Activated B cell treated with CpG ODN at 0.5 μM for 24 hours (primary cell): Measurements from ENCODE around the gene KIAA1328. TPM values are rescaled to one million over a fixed set of nuclear protein-coding genes. Genes with fewer than 3 reads are reported as not detected.

Experiments used
- ATAC-seq: fragments of 200-7000 bp; cut with Tn5 transposase; one replicate; pipeline ENCODE4 v1.10.0; 2021; ENCODE audit warnings: low read depth, mild to moderate bottlenecking, moderate library complexity
- CTCF ChIA-PET: fragments of 350-600 bp; sonication (Branson Sonifier 250); formaldehyde crosslinking; loops from one replicate; lab custom pipeline; 2021; ENCODE audit warnings: antibody characterized with exemption; lab: Charles Lee
- POLR2A ChIA-PET: fragments of 350-600 bp; sonication (Branson Sonifier 250); formaldehyde crosslinking; loops from one replicate; lab custom pipeline; 2021; ENCODE audit warnings: antibody characterized with exemption; lab: Charles Lee
- DNase-seq: peaks from one replicate; pipeline ENCODE4 v3.0.0; 2022
- H3K27ac Mint-ChIP-seq: one replicate; pipeline ENCODE4 v1.8.0; 2020; ENCODE audit warnings: mixed read lengths
- H3K27me3 Mint-ChIP-seq: one replicate; pipeline ENCODE4 v1.8.0; 2021; ENCODE audit warnings: mixed read lengths
- H3K36me3 Mint-ChIP-seq: one replicate; pipeline ENCODE4 v1.8.0; 2021; ENCODE audit warnings: low read depth, mixed read lengths
- H3K4me1 Mint-ChIP-seq: one replicate; pipeline ENCODE4 v1.8.0; 2021; ENCODE audit warnings: mixed read lengths
- H3K4me3 Mint-ChIP-seq: one replicate; pipeline ENCODE4 v1.8.0; 2020; ENCODE audit warnings: mild to moderate bottlenecking, mixed read lengths
- H3K9me3 Mint-ChIP-seq: one replicate; pipeline ENCODE4 v1.8.0; 2020; ENCODE audit warnings: mixed read lengths
- CTCF ChIP-seq: fragments of 200-600 bp; IDR thresholded peaks from one replicate; pipeline ENCODE4 v1.8.0; 2022; ENCODE audit warnings: antibody characterized with exemption, mild to moderate bottlenecking
- intact Hi-C: fragments of 100-400 bp; cut with micrococcal nuclease; formaldehyde crosslinking; loops from one replicate; pipeline ENCODE4 v1.15.1; 2024
- total RNA-seq: library from RNA; stranded (reverse); gene quantifications from 2 replicates; pipeline ENCODE4 v1.2.3, GENCODE V29; 2022

Gene KIAA1328
- total RNA-seq, 1 donor from 2014 or later, result 12.9 TPM

GRCh38 chr18:37264956-37265355 is 436.0 kb downstream of the KIAA1328 start:
- no peak for ATAC-seq
- H3K4me3 Mint-ChIP-seq, result no peak overlapping the region
- peaks cover 2% of the 10 kb centered on the region for H3K9me3 Mint-ChIP-seq
- no peaks in the 10 kb centered on the region for H3K36me3 Mint-ChIP-seq
- DNase-seq, result no peak
- ChIA-PET CTCF (no interaction called here), POLR2A (no interaction called here)
- no peaks in the 10 kb centered on the region for H3K4me1 Mint-ChIP-seq
- intact Hi-C loops, result no loop called here
- TF ChIP-seq CTCF, result no peak
- H3K27ac Mint-ChIP-seq, result no peak overlapping the region
- peaks cover 6% of the 10 kb centered on the region for H3K27me3 Mint-ChIP-seq

GRCh38 chr18:37265382-37265781 is 436.5 kb downstream of the KIAA1328 start:
- Mint-ChIP-seq H3K27me3 (peaks cover 6% of the 10 kb centered on the region), H3K27ac (no peak overlapping the region), H3K36me3 (no peaks in the 10 kb centered on the region), H3K9me3 (peaks cover 4% of the 10 kb centered on the region), H3K4me3 (no peak overlapping the region), H3K4me1 (no peaks in the 10 kb centered on the region)
- DNase-seq, result no peak
- CTCF ChIA-PET, result no interaction called here
- intact Hi-C loops, result no loop called here
- POLR2A ChIA-PET, result no interaction called here
- no peak for ATAC-seq
- no peak for TF ChIP-seq CTCF

GRCh38 chr18:37266290-37266689 is 437.4 kb downstream of the KIAA1328 start:
- ChIA-PET CTCF (no interaction called here), POLR2A (no interaction called here)
- Mint-ChIP-seq H3K27ac (no peak overlapping the region), H3K36me3 (no peaks in the 10 kb centered on the region), H3K4me3 (no peak overlapping the region), H3K4me1 (no peaks in the 10 kb centered on the region), H3K27me3 (peaks cover 6% of the 10 kb centered on the region), H3K9me3 (peaks cover 4% of the 10 kb centered on the region)
- intact Hi-C loops, result no loop called here
- no peak for ATAC-seq
- no peak for TF ChIP-seq CTCF
- no peak for DNase-seq

- CTCF ChIA-PET, result no interaction called here
- no peak for ATAC-seq
- peaks cover 2% of the 10 kb centered on the region for H3K9me3 Mint-ChIP-seq
- TF ChIP-seq CTCF, result no peak
- no peaks in the 10 kb centered on the region for H3K36me3 Mint-ChIP-seq
- no peaks in the 10 kb centered on the region for H3K4me1 Mint-ChIP-seq
- intact Hi-C loops, result no loop called here
- no peak overlapping the region for H3K27ac Mint-ChIP-seq
- H3K4me3 Mint-ChIP-seq, result no peak overlapping the region
- POLR2A ChIA-PET, result no interaction called here
- peaks cover 14% of the 10 kb centered on the region for H3K27me3 Mint-ChIP-seq
- DNase-seq, result no peak
Measured at GRCh38 chr18:37270038-37270665, 441.2 kb downstream of the KIAA1328 start.

- no peaks in the 10 kb centered on the region for H3K4me1 Mint-ChIP-seq
- no peak for DNase-seq
- intact Hi-C loops, result no loop called here
- no peak for ATAC-seq
- CTCF ChIA-PET, result no interaction called here
- no peaks in the 10 kb centered on the region for H3K36me3 Mint-ChIP-seq
- peaks cover 2% of the 10 kb centered on the region for H3K9me3 Mint-ChIP-seq
- TF ChIP-seq CTCF, result no peak
- no peak overlapping the region for H3K27ac Mint-ChIP-seq
- POLR2A ChIA-PET, result no interaction called here
- no peak overlapping the region for H3K4me3 Mint-ChIP-seq
- H3K27me3 Mint-ChIP-seq, result peaks cover 18% of the 10 kb centered on the region
Measured at GRCh38 chr18:37270666-37271052, 441.7 kb downstream of the KIAA1328 start.
